Lower lobe of right lung (tissue), 2 donors: Measurements from ENCODE around the gene MSH5. TPM values are rescaled to one million over a fixed set of nuclear protein-coding genes. Genes with fewer than 3 reads are reported as not detected.

ENCODE experiments used
- ATAC-seq, 2 donors: fragments of 200-7000 bp; cut with Tn5 transposase; one replicate each; pipeline ENCODE4 v1.9.1; 2020 to 2022; ENCODE audit warnings: mild to moderate bottlenecking in 2 of 2, moderate library complexity in 2 of 2
- DNase-seq: peaks from one replicate; pipeline ENCODE4 v3.0.0-alpha.2; 2020
- H3K27ac ChIP-seq: fragments of 200-600 bp; one replicate; pipeline ENCODE4 v1.8.0; 2022
- H3K27me3 ChIP-seq: fragments of 200-600 bp; one replicate; pipeline ENCODE4 v1.8.0; 2022; ENCODE audit warnings: low read depth
- H3K36me3 ChIP-seq: fragments of 200-600 bp; one replicate; pipeline ENCODE4 v1.8.0; 2022; ENCODE audit warnings: mild to moderate bottlenecking
- H3K4me1 ChIP-seq: fragments of 200-600 bp; one replicate; pipeline ENCODE4 v1.8.0; 2022
- H3K4me3 ChIP-seq: fragments of 200-600 bp; one replicate; pipeline ENCODE4 v1.8.0; 2022; ENCODE audit warnings: mild to moderate bottlenecking
- H3K9me3 ChIP-seq: fragments of 200-600 bp; one replicate; pipeline ENCODE4 v1.8.0; 2022
- intact Hi-C: fragments of 100-400 bp; cut with DNase I; formaldehyde crosslinking; loops from one replicate; pipeline ENCODE4 v1.11.0; 2022
- total RNA-seq: library from RNA; stranded (reverse); fragmentation: NEBNext Ultra II Directional; extraction: Animal tissue kit (Norgen Biotek cat#: 25700); gene quantifications from one replicate; pipeline ENCODE4 v1.2.1, GENCODE V29; 2021
- TF ChIP-seq, protein P1 (sequence below): fragments of 200-600 bp; IDR thresholded peaks from one replicate; pipeline ENCODE4 v1.8.0; 2022; ENCODE audit warnings: antibody characterized with exemption, mild to moderate bottlenecking
- donor health status: DM: no; HTN: yes; CAD: no; lungs with severe emphysema.

MSH5 gene
- total RNA-seq, 1 donor from 2014 or later: 14.9 TPM

DNA sequence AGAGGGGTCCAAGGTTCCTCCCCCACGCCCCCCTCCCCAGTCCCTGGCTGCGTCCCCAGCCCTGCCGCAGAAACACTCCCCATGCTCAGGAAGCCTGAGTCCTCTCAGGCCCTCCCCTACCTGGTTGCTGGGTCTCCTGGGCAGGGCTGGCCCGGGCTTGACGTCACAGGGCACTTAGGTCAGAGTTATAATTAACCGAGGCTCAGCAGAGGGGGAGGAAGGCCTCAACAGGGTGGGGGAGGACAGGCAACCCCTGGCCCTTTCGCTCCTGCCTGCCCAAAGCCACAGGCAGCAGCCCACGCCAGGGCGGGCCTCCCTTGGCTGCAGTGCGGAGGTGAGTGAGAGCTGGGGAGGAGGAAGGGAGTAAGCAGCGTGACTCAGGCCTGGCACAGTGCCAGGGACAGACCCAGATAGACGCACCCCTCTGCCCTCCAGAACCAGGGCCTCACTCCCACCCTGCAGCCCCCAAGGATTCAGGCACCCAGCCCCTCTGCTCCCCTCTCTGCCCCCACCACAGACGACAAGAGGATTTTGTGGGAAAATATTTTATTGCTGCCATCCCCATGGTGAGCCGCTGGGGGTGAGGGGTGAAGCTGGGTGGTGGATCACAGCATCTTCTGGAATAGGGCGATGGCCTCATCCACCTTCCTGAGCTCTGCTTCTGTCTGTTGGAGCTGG, 37.3 kb downstream of the MSH5 start, which contains the start of gene VWA7:
Gene VWA7, minus strand, starts transcription at position 340 of the 678 bp plus-strand sequence. CDS start 549 bp downstream, outside the sequence.
- H3K27me3 ChIP-seq: no peaks in the 10 kb centered on the region
- DNase-seq (peak; percentile 83), ATAC-seq (peak; percentile 87 to 91)
- H3K36me3 ChIP-seq: peaks cover 40% of the 10 kb centered on the region
- H3K4me1 ChIP-seq: peaks cover 13% of the 10 kb centered on the region
- intact Hi-C loops: no loop called here
- H3K27ac ChIP-seq: peak within 1 kb of the TSS; percentile 50
- TF ChIP-seq, protein P1, sequence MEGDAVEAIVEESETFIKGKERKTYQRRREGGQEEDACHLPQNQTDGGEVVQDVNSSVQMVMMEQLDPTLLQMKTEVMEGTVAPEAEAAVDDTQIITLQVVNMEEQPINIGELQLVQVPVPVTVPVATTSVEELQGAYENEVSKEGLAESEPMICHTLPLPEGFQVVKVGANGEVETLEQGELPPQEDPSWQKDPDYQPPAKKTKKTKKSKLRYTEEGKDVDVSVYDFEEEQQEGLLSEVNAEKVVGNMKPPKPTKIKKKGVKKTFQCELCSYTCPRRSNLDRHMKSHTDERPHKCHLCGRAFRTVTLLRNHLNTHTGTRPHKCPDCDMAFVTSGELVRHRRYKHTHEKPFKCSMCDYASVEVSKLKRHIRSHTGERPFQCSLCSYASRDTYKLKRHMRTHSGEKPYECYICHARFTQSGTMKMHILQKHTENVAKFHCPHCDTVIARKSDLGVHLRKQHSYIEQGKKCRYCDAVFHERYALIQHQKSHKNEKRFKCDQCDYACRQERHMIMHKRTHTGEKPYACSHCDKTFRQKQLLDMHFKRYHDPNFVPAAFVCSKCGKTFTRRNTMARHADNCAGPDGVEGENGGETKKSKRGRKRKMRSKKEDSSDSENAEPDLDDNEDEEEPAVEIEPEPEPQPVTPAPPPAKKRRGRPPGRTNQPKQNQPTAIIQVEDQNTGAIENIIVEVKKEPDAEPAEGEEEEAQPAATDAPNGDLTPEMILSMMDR: no peak
- peak within 1 kb of the TSS; percentile 33 for H3K4me3 ChIP-seq
- no peaks in the 10 kb centered on the region for H3K9me3 ChIP-seq

DNA sequence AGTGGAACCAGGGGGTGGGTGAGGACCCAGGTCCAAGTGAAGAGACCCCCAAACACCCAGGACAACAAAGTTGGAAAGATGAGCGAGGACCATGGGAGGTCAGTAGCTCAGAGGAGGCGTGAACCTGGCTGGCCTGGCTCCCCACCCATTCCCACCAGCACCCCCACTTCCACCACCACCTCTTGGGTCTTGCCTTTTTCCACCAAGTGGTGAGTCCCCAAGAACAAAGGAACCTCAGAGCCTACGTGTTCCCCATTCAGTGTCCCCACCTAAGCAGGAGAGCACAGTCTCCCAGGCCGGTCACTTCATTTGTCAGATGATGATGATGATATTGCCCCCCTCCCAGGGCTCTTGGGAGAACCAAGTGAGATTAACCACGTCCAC, 37.9 kb downstream of the MSH5 start:
- Histone ChIP-seq H3K4me3 (no peak overlapping the region), H3K36me3 (peaks cover 45% of the 10 kb centered on the region), H3K9me3 (no peaks in the 10 kb centered on the region), H3K4me1 (peaks cover 13% of the 10 kb centered on the region), H3K27me3 (no peaks in the 10 kb centered on the region), H3K27ac (peak overlapping the region; percentile 50)
- intact Hi-C loops: no loop called here
- ATAC-seq: no peak
- TF ChIP-seq, protein P1: no peak
- no peak for DNase-seq

DNA sequence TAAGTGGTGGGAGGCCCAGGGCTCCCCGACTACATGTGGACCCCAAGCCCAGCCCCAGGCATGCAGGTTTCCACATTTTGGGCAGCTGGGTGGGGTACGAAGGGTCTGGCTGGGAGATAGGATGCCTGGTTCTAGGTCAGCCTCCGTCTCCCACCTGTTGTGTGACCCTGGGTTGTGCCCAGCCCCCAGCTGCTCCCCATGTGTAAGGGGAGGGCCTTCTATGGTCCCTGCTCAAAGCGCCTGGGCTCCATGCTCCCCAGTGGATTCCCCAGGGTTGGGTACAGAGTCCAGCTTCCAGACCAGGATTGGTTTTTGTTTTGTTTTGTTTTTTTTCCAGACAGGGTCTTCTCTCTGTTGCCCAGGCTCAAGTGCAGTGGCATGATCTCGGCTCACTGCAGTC, 38.4 kb downstream of the MSH5 start:
- ATAC-seq: no peak
- Histone ChIP-seq H3K27me3 (no peaks in the 10 kb centered on the region), H3K9me3 (no peaks in the 10 kb centered on the region), H3K4me3 (no peak overlapping the region), H3K4me1 (peaks cover 13% of the 10 kb centered on the region), H3K27ac (no peak overlapping the region), H3K36me3 (peaks cover 50% of the 10 kb centered on the region)
- intact Hi-C loops: no loop called here
- DNase-seq: no peak
- TF ChIP-seq, protein P1: no peak

DNA sequence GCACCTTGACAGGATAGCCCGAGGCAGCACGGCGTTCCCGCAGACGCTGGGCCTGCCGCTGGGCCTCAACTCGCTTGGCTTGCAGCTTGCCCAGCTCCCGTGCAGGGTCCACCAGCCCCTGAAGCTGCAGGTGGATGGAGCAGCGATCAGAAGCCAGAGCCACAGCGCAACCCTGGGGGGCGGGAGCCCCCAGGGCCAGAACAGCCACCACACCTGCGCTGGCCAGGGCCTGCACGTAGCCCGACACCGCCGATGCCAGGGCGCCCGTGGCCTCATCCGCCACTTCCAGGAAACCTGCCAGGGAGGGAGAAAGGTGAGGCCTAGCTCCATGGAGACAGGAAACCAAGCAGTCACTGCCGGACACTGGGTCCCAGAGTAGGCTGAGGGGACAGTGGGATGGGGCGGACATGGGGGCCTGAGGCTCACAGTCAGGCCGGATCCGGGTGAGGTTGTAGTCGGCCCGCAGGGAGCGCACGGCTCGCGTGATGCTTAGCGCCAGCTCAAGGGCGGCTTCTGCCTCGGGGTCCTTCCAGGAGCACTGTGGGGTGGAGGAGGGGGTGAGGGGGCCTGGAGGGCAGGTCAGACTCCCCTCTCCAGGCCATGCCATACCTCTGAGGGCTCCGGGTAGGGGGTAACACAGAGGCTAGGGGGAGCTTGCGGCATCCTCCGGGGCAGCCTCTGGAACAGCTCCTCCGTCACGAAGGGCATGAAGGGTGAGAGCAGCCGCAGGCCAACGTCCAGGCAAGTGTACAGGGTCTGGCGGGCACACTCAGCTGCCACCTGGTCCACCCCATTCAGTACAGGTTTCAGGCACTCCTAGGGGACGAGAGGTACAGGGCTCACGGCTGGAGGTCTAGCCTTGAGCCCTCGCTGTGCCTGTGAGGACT, 39.4 kb downstream of the MSH5 start:
- no peak for DNase-seq
- intact Hi-C loops: no loop called here
- H3K27me3 ChIP-seq: no peaks in the 10 kb centered on the region
- no peaks in the 10 kb centered on the region for H3K9me3 ChIP-seq
- TF ChIP-seq, protein P1: no peak
- no peak overlapping the region for H3K4me3 ChIP-seq
- H3K4me1 ChIP-seq: peaks cover 13% of the 10 kb centered on the region
- H3K27ac ChIP-seq: no peak overlapping the region
- no peak for ATAC-seq
- H3K36me3 ChIP-seq: peaks cover 58% of the 10 kb centered on the region

DNA sequence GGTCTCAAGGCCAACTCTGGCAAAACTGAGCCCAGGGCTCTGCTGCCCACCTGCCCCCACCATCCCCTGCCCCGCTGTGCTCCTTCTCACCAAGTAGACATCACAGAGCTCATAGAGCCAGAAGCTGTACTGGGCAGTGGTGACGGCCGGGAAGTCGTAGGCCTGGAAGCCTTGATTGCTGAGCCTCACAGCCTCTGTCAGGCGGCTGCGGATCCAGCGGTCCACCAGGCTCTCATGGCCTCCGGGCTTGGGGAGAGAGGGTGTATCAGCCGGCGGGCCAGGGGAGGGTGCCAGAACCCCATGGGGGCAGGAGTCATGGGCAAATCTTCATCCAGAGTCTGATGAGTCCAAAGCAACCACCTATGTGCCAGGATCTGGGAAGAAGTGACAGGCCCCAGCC, 40.1 kb downstream of the MSH5 start:
- Histone ChIP-seq H3K9me3 (no peaks in the 10 kb centered on the region), H3K27me3 (no peaks in the 10 kb centered on the region), H3K4me3 (no peak overlapping the region), H3K36me3 (peaks cover 65% of the 10 kb centered on the region), H3K4me1 (peaks cover 13% of the 10 kb centered on the region), H3K27ac (no peak overlapping the region)
- ATAC-seq (no peak), DNase-seq (no peak)
- TF ChIP-seq, protein P1: no peak
- intact Hi-C loops: no loop called here
